T-helper 1 cell treated with Interleukin-12 subunit alpha and Interleukin-12 subunit beta and Interleukin-4 antibody, amounts not matched to agents 30 μg/mL and 1 μg/mL, for 36 hours (primary cell): ENCODE data around the gene INPP5A.

Experiments
- H3K27ac Mint-ChIP-seq: one replicate; pipeline ENCODE4 v1.8.0; 2021; ENCODE audit warnings: mild to moderate bottlenecking, mixed read lengths
- H3K27me3 Mint-ChIP-seq: one replicate; pipeline ENCODE4 v1.8.0; 2021; ENCODE audit warnings: low read depth, mixed read lengths
- H3K36me3 Mint-ChIP-seq: one replicate; pipeline ENCODE4 v1.8.0; 2021; ENCODE audit warnings: low read depth, mixed read lengths
- H3K4me1 Mint-ChIP-seq: one replicate; pipeline ENCODE4 v1.8.0; 2021; ENCODE audit warnings: low read depth, mixed read lengths
- H3K4me3 Mint-ChIP-seq: one replicate; pipeline ENCODE4 v1.8.0; 2021; ENCODE audit warnings: mild to moderate bottlenecking, moderate library complexity, mixed read lengths
- H3K9me3 Mint-ChIP-seq: one replicate; pipeline ENCODE4 v1.8.0; 2021; ENCODE audit warnings: mixed read lengths

INPP5A gene

DNA sequence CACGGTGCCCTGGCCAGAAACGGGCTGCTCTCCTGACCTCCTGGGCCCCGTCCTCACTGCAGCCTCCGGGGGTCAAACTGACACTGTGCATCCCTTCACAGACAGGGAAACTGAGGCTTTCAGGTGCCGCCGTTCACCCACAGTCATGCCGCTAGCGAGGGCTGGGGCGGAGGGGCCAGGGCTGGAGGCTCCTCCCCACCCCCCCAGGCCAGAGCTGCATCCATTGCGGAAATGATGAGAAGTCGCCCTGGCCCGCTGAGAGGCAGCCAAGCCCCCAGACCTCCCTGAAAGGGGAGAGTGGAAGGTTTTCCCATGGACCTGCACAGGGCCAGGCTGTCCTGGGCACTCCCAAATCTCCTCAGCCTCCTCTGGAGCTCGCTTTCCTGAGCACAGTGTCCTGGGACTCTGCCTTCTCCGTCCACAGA lies 16.5 kb upstream of the INPP5A start:
- Mint-ChIP-seq H3K4me1 (no peaks in the 10 kb centered on the region), H3K27me3 (peaks cover 3% of the 10 kb centered on the region)

DNA sequence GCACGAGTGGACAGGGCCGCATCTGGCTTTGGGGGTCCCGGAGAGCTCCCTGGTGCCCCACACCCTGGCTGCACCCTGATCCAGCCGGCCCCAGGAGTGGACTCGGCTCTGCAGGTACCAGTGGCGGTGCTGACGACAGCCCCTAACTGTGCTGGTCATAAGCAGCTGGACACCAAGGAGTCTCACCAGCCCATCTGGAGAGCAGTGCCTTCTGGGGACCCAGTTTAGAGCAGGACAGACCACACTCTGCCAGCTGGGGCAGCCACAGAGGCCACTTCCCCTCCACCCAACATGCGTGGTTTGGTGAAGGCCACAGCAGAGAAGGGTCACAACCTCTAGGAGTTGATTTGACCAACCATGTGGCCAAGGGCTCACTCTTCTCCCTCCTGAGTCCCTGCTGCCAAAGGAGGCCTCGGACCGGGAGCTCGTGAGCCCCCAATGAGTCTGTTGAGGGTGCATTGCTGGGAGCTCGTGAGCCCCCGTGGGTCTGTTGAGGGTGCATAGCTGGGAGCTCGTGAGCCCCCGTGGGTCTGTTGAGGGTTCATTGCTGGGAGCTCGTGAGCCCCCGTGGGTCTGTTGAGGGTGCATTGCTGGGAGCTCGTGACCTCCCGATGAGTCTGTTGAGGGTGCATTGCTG lies 16.0 kb upstream of the INPP5A start:
- peaks cover 3% of the 10 kb centered on the region for H3K27me3 Mint-ChIP-seq
- no peaks in the 10 kb centered on the region for H3K9me3 Mint-ChIP-seq
- no peak overlapping the region for H3K4me3 Mint-ChIP-seq
- H3K36me3 Mint-ChIP-seq = no peaks in the 10 kb centered on the region
- no peak overlapping the region for H3K27ac Mint-ChIP-seq
- H3K4me1 Mint-ChIP-seq = no peaks in the 10 kb centered on the region

More for the DNA sequence above, 16.5 kb upstream of the INPP5A start:
- H3K36me3 Mint-ChIP-seq = no peaks in the 10 kb centered on the region
- no peak overlapping the region for H3K27ac Mint-ChIP-seq
- H3K9me3 Mint-ChIP-seq = no peaks in the 10 kb centered on the region
- no peak overlapping the region for H3K4me3 Mint-ChIP-seq

DNA sequence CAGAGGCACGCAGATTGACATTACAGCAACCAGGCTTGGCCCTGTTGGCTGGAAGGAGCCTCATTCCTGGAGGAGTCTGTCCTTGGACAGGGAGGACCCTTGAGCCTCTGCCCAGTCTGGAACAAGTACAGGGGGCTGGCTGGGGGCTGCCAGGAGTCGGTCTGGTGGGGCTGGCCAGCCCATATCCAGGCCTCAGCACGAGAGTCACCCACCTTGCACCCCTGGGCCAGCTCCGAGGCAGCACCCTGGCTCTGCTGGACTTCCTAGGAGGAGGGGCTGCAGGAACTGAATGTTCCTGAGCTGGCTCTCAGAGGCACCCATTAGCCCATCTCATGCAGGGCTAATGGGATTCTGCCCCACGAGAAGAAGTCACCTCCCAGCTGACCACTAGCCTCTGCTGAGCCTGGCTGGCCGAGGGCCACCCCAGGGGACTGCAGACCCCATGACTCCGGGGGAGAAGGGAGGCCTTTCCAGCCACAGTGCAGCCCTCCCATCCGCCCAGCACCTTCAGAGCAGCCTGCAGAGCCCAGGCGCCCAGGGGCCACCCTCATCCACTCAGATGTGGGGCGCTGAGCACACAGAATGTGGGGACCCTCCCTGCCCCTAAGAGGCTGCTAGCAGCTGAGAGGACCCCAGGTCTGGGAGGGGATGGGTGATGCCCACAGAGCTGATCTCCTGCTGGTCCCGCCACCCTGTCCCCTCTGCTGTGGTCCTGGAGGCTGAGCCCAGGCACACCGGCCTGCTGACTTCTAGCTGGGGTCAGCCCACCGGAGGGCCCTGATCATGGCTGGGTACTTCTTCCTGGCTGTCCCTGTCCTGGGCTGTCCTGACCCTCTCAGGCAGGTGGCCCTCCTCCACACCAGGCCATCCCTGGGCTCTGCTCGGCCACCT lies 14.8 kb upstream of the INPP5A start:
- Mint-ChIP-seq H3K36me3 (no peaks in the 10 kb centered on the region), H3K27ac (no peak overlapping the region), H3K27me3 (peaks cover 9% of the 10 kb centered on the region)

DNA sequence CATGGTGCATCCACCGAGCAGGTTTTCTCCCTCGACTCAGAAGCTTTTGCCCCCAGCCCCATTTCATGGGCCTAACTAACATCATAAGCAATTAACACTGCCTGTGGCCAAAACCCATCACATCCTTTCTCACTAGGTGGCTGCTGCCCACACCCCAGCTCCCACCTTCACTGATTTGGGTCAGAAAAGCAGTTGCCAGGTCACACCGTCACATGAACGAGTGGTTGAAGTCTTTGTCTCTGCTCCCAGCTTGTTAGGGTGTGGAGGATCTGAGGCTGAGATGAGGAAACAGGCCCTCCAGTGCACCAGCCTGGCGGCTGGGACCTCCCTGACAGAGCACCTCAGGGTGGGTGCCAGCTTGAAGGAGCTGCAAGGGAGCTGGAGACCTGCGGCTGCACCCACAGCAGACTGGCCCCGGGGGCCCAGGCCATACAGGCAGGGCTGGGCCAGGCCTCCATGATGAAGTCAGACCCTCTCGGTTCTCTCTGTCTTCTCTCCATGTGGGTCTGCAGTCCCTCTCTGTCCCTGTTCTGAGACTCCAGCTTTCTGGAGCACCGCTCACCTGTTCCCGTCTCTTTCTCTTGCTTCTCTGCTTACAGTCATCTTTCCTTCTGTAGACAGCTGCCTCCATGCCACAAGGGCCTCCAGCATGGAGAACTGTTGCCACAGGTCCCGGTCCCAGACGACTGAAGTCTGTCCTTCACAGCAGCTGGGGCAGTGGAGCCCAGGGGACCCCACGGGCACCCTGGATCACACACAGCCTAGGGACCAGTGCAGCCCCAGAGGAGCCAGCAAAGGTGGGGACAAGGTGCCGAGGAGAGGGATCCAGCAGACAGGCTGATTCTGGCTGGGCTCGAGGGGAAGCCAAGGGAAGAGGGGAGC lies 13.8 kb upstream of the INPP5A start:
- Mint-ChIP-seq H3K4me3 (no peak overlapping the region), H3K27ac (no peak overlapping the region), H3K9me3 (no peaks in the 10 kb centered on the region), H3K27me3 (peaks cover 18% of the 10 kb centered on the region), H3K36me3 (no peaks in the 10 kb centered on the region), H3K4me1 (no peaks in the 10 kb centered on the region)

More for the DNA sequence above, 14.8 kb upstream of the INPP5A start:
- Mint-ChIP-seq H3K9me3 (no peaks in the 10 kb centered on the region), H3K4me3 (no peak overlapping the region), H3K4me1 (no peaks in the 10 kb centered on the region)

DNA sequence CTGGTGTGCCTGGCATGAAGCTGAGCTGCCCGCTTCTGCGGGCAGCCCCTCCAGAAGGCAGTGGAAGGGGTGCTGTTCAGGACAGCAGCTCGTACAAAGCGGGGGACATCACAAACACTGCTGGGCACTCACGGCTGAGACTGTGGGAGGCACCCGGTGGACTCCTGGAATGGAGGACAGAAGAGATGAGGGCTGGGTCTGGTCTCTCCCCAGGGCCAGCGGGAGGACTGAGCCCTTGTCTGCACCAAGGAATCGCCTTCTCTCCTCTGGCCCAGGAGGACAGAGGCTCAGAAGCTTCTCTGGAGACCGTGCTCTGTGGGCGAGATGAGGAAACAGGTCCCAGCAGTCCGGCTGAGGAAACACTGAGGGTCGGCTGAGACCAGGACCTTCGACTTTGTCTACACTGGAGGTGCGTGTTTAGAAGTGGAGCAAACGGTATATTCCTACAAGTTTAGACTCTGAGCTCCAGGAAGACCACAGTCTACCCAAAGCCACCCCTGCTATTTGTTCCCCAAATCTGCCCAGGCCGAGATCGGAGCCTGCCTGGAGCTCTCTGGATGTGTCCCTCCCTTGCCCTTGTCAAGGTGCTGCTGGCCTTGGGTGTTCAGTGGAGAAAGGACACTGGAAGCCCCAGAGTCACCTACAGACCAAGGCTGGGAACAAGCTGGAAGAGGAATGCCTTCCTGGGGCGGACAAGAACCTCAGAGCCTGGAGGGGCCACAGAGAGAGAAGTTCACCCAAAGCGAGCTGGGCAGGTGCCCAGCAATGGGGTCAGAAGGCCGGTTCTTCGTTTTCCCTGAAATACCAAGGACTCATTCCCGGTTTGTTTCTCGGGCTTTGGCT lies 12.9 kb upstream of the INPP5A start:
- H3K9me3 Mint-ChIP-seq = no peaks in the 10 kb centered on the region

DNA sequence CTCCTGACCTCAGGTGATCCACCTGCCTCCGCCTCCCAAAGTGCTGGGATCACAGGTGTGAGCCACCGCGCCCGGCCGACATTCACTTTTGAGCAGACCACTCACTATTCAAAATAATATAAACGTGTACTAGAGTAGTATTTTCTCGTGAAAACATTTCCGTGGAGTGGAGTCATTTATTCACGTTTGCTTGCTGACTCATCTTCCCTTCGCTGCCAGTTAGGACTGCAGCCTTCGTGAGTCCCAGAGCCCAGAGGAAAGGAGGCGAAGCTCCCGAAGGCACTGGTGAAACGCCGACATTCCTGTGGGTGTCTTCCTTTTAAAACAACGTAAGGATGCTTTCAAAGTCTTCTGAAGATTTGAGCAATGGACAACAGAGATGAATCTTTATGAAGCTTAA lies 10.9 kb upstream of the INPP5A start:
- Mint-ChIP-seq H3K36me3 (peaks cover 2% of the 10 kb centered on the region), H3K27ac (no peak overlapping the region), H3K4me3 (no peak overlapping the region), H3K27me3 (peaks cover 33% of the 10 kb centered on the region), H3K9me3 (peaks cover 12% of the 10 kb centered on the region), H3K4me1 (no peaks in the 10 kb centered on the region)

More for the DNA sequence above, 12.9 kb upstream of the INPP5A start:
- no peak overlapping the region for H3K4me3 Mint-ChIP-seq
- H3K36me3 Mint-ChIP-seq = no peaks in the 10 kb centered on the region
- H3K27me3 Mint-ChIP-seq = peaks cover 22% of the 10 kb centered on the region
- no peaks in the 10 kb centered on the region for H3K4me1 Mint-ChIP-seq
- H3K27ac Mint-ChIP-seq = no peak overlapping the region

DNA sequence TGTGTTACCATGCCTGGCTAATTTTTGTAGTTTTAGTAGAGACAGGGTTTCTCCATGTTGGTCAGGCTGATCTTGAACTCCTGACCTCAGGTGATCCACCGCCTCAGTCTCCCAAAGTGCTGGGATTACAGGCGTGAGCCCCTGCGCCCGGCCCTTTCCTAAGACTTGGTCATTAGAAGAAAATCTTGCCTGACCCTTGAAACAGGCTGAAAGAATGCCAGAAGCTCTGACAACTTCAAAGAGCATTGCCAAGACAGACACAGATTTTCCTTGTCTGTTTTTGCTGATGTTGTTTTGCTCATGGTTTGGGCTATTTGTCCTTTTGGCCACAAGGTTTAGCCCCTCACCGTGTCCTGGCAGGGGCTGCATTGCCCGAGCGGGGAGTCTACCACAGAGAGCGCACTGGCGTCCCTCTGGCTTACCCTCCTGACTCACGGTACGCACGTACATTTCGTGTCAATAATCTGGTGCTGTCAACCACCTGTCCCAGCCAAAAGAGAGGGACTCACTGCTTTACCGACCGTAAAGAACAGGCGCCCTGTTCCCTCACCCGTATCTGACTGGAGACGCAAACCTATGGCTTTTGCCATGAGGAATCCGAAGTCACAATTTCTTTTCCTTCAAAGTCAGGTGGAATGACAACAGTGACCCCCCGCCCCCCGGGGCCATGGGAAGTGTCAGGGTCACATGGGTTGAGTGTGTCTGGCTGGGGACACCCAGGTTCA lies 10.1 kb upstream of the INPP5A start:
- peaks cover 3% of the 10 kb centered on the region for H3K36me3 Mint-ChIP-seq
- H3K4me3 Mint-ChIP-seq = no peak overlapping the region
- H3K4me1 Mint-ChIP-seq = no peaks in the 10 kb centered on the region
- H3K27me3 Mint-ChIP-seq = peaks cover 38% of the 10 kb centered on the region
- H3K27ac Mint-ChIP-seq = no peak overlapping the region
- peaks cover 17% of the 10 kb centered on the region for H3K9me3 Mint-ChIP-seq

DNA sequence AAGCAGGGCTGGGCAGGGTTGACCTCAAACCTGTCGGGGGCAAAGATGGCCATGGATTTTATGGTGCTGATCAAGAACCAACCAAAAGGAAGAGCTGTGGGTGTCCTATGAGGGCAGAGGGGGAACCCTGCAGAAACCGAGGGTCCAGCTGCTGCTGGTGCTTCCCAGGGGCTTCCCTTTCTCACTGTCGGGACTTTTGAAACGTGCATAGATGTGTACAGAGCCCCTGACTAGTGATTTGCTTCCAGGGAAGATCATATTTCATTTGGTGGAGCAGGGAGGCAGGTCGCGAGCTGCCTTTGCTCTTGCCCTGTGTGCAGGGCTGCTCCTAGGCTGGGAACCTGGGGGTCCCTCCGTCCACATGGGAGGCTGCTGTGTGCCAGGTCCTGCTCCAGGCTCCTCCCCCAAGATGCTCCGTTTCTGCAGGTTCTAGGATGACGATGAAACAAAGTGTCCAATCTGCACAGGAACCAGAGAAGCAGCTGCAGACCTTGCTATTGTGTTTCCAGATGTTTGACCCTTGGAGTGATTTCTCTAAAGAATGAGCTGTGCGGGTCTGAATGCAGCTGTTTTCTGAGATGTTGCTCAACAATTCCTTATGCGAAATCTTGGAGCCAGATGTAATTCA lies 9.4 kb upstream of the INPP5A start:
- Mint-ChIP-seq H3K4me1 (no peaks in the 10 kb centered on the region), H3K27ac (no peak overlapping the region), H3K4me3 (no peak overlapping the region), H3K9me3 (peaks cover 22% of the 10 kb centered on the region), H3K36me3 (peaks cover 3% of the 10 kb centered on the region), H3K27me3 (peaks cover 45% of the 10 kb centered on the region)

DNA sequence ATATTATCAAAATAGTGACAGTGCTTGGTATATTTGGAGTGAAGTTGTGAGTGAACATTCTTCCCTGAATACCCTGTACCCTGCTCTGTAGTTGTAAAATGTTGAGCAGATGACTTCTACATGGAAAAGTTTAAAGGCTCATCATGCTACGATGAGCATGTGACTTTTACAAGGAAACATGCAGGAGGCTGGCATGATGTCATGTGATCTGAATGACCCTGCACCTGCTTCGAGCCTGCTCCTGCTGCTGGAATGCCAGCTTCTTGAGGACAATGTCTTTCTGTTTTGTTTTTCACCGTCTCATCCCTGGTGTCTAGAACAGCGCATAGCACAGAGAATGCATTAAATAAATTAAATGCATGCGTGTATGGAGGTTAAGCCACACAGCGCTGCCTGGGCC lies 5.4 kb upstream of the INPP5A start:
- Mint-ChIP-seq H3K27me3 (peaks cover 55% of the 10 kb centered on the region), H3K36me3 (peaks cover 3% of the 10 kb centered on the region), H3K4me1 (peaks cover 6% of the 10 kb centered on the region), H3K9me3 (peaks cover 22% of the 10 kb centered on the region), H3K27ac (no peak overlapping the region), H3K4me3 (no peak overlapping the region)

DNA sequence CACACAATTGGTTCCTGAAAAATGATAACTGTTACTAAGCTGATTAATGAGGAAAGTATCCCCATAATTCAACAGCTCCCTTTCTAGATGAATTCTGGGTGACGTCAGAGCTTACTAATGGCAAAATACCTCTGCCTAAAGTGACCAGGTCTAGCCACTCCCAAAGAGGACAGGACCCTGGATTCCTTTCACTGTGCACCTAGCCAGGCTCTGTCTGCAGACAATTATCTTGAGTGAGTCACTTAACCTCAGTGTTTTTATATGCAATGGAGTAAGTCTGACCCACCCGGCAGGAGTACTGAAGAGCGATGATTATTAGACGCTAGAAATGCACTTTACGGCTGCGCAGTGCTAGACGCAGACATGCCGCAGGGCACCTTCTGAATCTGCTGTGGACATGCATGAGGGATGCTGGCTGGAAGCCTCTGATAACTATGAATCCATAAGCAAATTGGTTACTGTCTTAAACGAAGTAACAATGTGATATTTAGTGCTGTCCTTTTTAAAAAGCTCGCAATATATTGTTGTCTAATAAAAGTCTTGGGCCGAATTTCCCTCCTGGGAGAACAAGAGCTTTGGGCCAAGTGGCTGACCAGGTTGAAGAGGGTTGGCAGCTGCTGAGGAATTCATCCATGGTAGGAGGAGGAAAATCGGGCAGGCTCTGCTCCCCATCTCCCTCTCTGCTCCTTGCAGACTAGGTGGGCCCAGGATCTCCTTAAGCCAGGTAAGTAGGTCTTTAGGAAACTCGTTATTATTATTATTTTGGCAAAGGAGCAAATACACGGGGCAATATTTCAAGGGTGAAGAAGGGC lies 4.6 kb upstream of the INPP5A start:
- peaks cover 3% of the 10 kb centered on the region for H3K36me3 Mint-ChIP-seq
- H3K4me3 Mint-ChIP-seq = no peak overlapping the region
- no peak overlapping the region for H3K27ac Mint-ChIP-seq

DNA sequence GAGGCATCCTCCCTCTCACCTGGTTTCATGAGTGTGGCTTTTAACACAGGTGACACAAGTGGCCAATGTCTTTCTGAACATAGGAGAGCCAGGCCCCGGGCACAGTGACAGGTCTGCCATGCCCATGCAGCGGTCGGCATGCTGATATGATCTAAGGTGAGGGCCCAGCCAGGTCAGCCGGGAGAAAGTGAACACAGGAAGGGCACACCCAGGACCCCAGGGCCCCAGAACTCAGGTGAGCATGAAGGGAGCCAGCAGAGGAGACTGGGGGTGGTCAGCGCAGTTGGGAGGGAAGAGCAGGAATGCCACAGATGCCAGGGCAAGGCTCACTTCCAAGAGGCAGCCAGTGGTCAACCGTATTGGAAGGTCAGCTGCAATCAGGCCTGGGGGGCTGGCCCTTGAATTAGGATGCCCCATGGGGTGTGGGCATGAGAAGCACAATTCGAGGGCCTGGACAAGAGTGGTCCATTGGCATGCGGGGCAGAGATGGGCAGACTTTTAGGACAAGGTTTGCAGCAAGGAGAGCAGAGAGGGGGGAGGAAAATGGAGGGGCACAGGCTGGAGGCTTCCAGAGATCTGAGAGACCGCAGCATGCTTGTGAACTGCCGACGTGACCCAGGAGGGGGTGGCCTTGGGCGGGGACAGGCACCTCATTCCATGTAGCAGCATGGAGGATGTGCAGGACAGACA lies 3.9 kb upstream of the INPP5A start:
- no peak overlapping the region for H3K4me3 Mint-ChIP-seq
- H3K27me3 Mint-ChIP-seq = peaks cover 41% of the 10 kb centered on the region
- peaks cover 11% of the 10 kb centered on the region for H3K4me1 Mint-ChIP-seq
- H3K9me3 Mint-ChIP-seq = peaks cover 22% of the 10 kb centered on the region
- H3K36me3 Mint-ChIP-seq = peaks cover 3% of the 10 kb centered on the region
- no peak overlapping the region for H3K27ac Mint-ChIP-seq

More for the DNA sequence above, 4.6 kb upstream of the INPP5A start:
- Mint-ChIP-seq H3K9me3 (peaks cover 22% of the 10 kb centered on the region), H3K27me3 (peaks cover 47% of the 10 kb centered on the region), H3K4me1 (peaks cover 6% of the 10 kb centered on the region)
